Osteoblast (primary cell): ENCODE data around the gene TGFBR3L. TPM values are rescaled to one million over a fixed set of nuclear protein-coding genes. Genes with fewer than 3 reads are reported as not detected.

ENCODE experiments used
- DNase-seq: peaks from one replicate; pipeline ENCODE4 v3.0.0; 2011; ENCODE audit warnings: low spot score, mixed read lengths; ENCODE audit not compliant: insufficient read length; ENCODE audit errors: missing footprints
- H2AFZ ChIP-seq: 2 replicates; pipeline ENCODE4 v1.6.0; 2011; ENCODE audit warnings: mild to moderate bottlenecking, low read length
- H3K27ac ChIP-seq: 2 replicates; pipeline ENCODE4 v1.5.1; 2011; ENCODE audit warnings: mild to moderate bottlenecking, low read depth, low read length, moderate library complexity
- H3K27me3 ChIP-seq: 2 replicates; pipeline ENCODE4 v1.6.0; 2012; ENCODE audit warnings: mild to moderate bottlenecking, control low read depth, inconsistent platforms, low read length, moderate library complexity; ENCODE audit not compliant: insufficient read depth
- H3K36me3 ChIP-seq: 2 replicates; pipeline ENCODE4 v1.5.1; 2011; ENCODE audit warnings: mild to moderate bottlenecking, low read length, control low read depth, moderate library complexity; ENCODE audit not compliant: insufficient read depth
- H3K4me1 ChIP-seq: 2 replicates; pipeline ENCODE4 v1.5.1; 2011; ENCODE audit warnings: mild to moderate bottlenecking, low read length, control low read depth, moderate library complexity; ENCODE audit not compliant: insufficient read depth
- H3K4me2 ChIP-seq: 2 replicates; pipeline ENCODE4 v1.6.0; 2011; ENCODE audit warnings: mild to moderate bottlenecking, low read length; ENCODE audit not compliant: insufficient read depth
- H3K4me3 ChIP-seq: fragments of 200-600 bp; sonication (generic); 3 replicates; pipeline ENCODE4 v1.5.1; 2012; ENCODE audit warnings: mild to moderate bottlenecking, low read length, inconsistent platforms; ENCODE audit not compliant: insufficient read depth
- H3K79me2 ChIP-seq: 2 replicates; pipeline ENCODE4 v1.6.0; 2012; ENCODE audit warnings: mild to moderate bottlenecking, low read length, control low read depth, inconsistent platforms; ENCODE audit not compliant: insufficient read depth
- H3K9me3 ChIP-seq: 2 replicates; pipeline ENCODE4 v1.5.1; 2011; ENCODE audit warnings: low read depth, low read length, control low read depth
- H4K20me1 ChIP-seq: 2 replicates; pipeline ENCODE4 v1.6.0; 2012; ENCODE audit warnings: mild to moderate bottlenecking, low read length, control low read depth; ENCODE audit not compliant: insufficient read depth
- CTCF ChIP-seq: IDR thresholded peaks from 2 replicates; pipeline ENCODE4 v1.5.1; 2011; ENCODE audit warnings: mild to moderate bottlenecking, low read depth, low read length, moderate library complexity; ENCODE audit errors: extremely low read depth
- total RNA-seq: library from RNA; depleted of rRNA; stranded (reverse); fragments of >200 nt; gene quantifications from 2 replicates; pipeline ENCODE4 v1.2.3, GENCODE V29; 2012

The TGFBR3L gene
- total RNA-seq, 1 donor, result under 0.01 TPM

- Histone ChIP-seq H3K4me2 (no peak overlapping the region), H3K9me3 (no peaks in the 10 kb centered on the region), H3K79me2 (peaks cover 4% of the 10 kb centered on the region), H2AFZ (no peak overlapping the region), H3K4me1 (no peaks in the 10 kb centered on the region), H3K27me3 (no peaks in the 10 kb centered on the region), H4K20me1 (peaks cover 19% of the 10 kb centered on the region), H3K4me3 (no peak overlapping the region), H3K36me3 (peaks cover 47% of the 10 kb centered on the region), H3K27ac (no peak overlapping the region)
- peak; percentile 36 for DNase-seq
- no peak for TF ChIP-seq CTCF
These were observed 53.6 kb downstream of the TGFBR3L start for GRCh38 chr19:7968008-7968795.

Other genes with a start within 250 kb of the TGFBR3L start
- gene RETN, start 245.8 kb upstream of the TGFBR3L start, total RNA-seq, result not detected in 2 replicates
- gene MCEMP1, start 237.7 kb upstream of the TGFBR3L start, total RNA-seq, result not detected in 2 replicates
- 23.3 and 26.4 TPM in 2 replicates for gene TRAPPC5, start 234.0 kb upstream of the TGFBR3L start, total RNA-seq
- gene FCER2, start 212.7 kb upstream of the TGFBR3L start, total RNA-seq, result not detected in 2 replicates
- not detected in 2 replicates for gene CLEC4G, start 182.7 kb upstream of the TGFBR3L start, total RNA-seq
- gene CD209, start 167.3 kb upstream of the TGFBR3L start, total RNA-seq, result not detected in 2 replicates
- gene CLEC4M, start 151.6 kb upstream of the TGFBR3L start, total RNA-seq, result not detected in 2 replicates
- 24.8 and 26.1 TPM in 2 replicates for gene EVI5L, start 84.6 kb upstream of the TGFBR3L start, total RNA-seq
- gene PRR36, start 40.4 kb upstream of the TGFBR3L start, total RNA-seq, result under 0.01 TPM in 1 of 2 replicates, not detected in the other
- 10.5 and 17.4 TPM in 2 replicates for gene LRRC8E, start 26.3 kb upstream of the TGFBR3L start, total RNA-seq
- gene MAP2K7, start 11.0 kb upstream of the TGFBR3L start, total RNA-seq, result 12.4 and 14.8 TPM in 2 replicates
- gene SNAPC2, start 5.5 kb downstream of the TGFBR3L start, total RNA-seq, result 16.8 and 18.5 TPM in 2 replicates
- gene CTXN1, start 11.3 kb downstream of the TGFBR3L start, total RNA-seq, result 1.5 and 2.5 TPM in 2 replicates
- 52.5 and 55.4 TPM in 2 replicates for gene TIMM44, start 28.8 kb downstream of the TGFBR3L start, total RNA-seq
- gene ELAVL1, start 90.8 kb downstream of the TGFBR3L start, total RNA-seq, result 23.0 and 25.7 TPM in 2 replicates
- not detected in 2 replicates for gene CCL25, start 137.9 kb downstream of the TGFBR3L start, total RNA-seq
- gene FBN3, start 234.8 kb downstream of the TGFBR3L start, total RNA-seq, result not detected in 2 replicates